ENCODE measurements around the gene HDAC8.
"Not testable (repeated sequence)": the region's sequence is repeated elsewhere in the genome, so short reads cannot be mapped to it uniquely, and the experiment has no call there.

- not testable (repeated sequence) for TF ChIP-seq CTCF, POLR2A (IDR thresholded peaks at IDR 0.05)
These were observed 82.4 kb downstream of the HDAC8 start for GRCh38 chrX:72490221-72490620.
